ENCODE measurements around the gene ACBD6.

Gene ACBD6

GRCh38 chr1:180256341-180257027 lies 245.9 kb downstream of the ACBD6 start:
- DNase-seq (ENCODE audit: low spot score) = no peak

GRCh38 chr1:180255536-180256340 lies 246.6 kb downstream of the ACBD6 start:
- DNase-seq (ENCODE audit: low spot score) = peak; percentile 81

GRCh38 chr1:180254854-180255253 lies 247.5 kb downstream of the ACBD6 start:
- DNase-seq (ENCODE audit: low spot score) = no peak

GRCh38 chr1:180254496-180254819 lies 247.9 kb downstream of the ACBD6 start:
- DNase-seq (ENCODE audit: low spot score) = no peak

- DNase-seq (ENCODE audit: low spot score) = no peak
Observed at GRCh38 chr1:180253585-180254495, 248.5 kb downstream of the ACBD6 start.

GRCh38 chr1:180252638-180253536 lies 249.5 kb downstream of the ACBD6 start:
- DNase-seq (ENCODE audit: low spot score) = peak; percentile 86

- DNase-seq (ENCODE audit: low spot score) = no peak
Observed at GRCh38 chr1:180251526-180252305, 250.7 kb downstream of the ACBD6 start.

GRCh38 chr1:180250883-180251509 lies 251.4 kb downstream of the ACBD6 start:
- no peak for DNase-seq (ENCODE audit: low spot score)

- no peak for DNase-seq (ENCODE audit: low spot score)
Observed at GRCh38 chr1:180250499-180250770, 251.9 kb downstream of the ACBD6 start.

GRCh38 chr1:180249725-180250498 lies 252.5 kb downstream of the ACBD6 start:
- no peak for DNase-seq (ENCODE audit: low spot score)

- peak; percentile 92 for DNase-seq (ENCODE audit: low spot score)
Observed at GRCh38 chr1:180248731-180249681, 253.4 kb downstream of the ACBD6 start.

- DNase-seq (ENCODE audit: low spot score) = no peak
Observed at GRCh38 chr1:180248176-180248575, 254.2 kb downstream of the ACBD6 start.

GRCh38 chr1:180247580-180247979 lies 254.8 kb downstream of the ACBD6 start:
- DNase-seq (ENCODE audit: low spot score) = no peak

- no peak for DNase-seq (ENCODE audit: low spot score)
Observed at GRCh38 chr1:180247061-180247460, 255.3 kb downstream of the ACBD6 start.

GRCh38 chr1:180246579-180246978 lies 255.8 kb downstream of the ACBD6 start:
- no peak for DNase-seq (ENCODE audit: low spot score)

- DNase-seq (ENCODE audit: low spot score) = no peak
Observed at GRCh38 chr1:180244840-180245239, 257.5 kb downstream of the ACBD6 start.

- DNase-seq (ENCODE audit: low spot score) = no peak
Observed at GRCh38 chr1:180243517-180244221, 258.7 kb downstream of the ACBD6 start.

Data from D341Med (cell line).